ENCODE results near the gene DIDO1. TPM values are rescaled to one million over a fixed set of nuclear protein-coding genes. Genes with fewer than 3 reads are reported as not detected.

DIDO1 gene
- total and polyA plus RNA-seq, 2 of the 13 experiments (the other 11 are each of a cell fraction or from before 2014, with no cell fraction given): 75.0 to 75.1 TPM

- TF ChIP-seq ZNF788 (CRISPR knock-in tag; IDR thresholded peaks at IDR 0.05; ENCODE audit: borderline replicate concordance) (peak; percentile 99), CBFB (CRISPR knock-in tag; IDR thresholded peaks at IDR 0.05) (peak; percentile 65; the same call in 1 of the 2 replicates), HNF1A (IDR thresholded peaks at IDR 0.05; ENCODE audit: low read depth) (no peak), HNF1A (CRISPR knock-in tag; IDR thresholded peaks at IDR 0.05; ENCODE audit: borderline replicate concordance) (peak; percentile 64; the same call in 1 of the 2 replicates), IRF1 (CRISPR knock-in tag; IDR thresholded peaks at IDR 0.05; ENCODE audit: low read depth) (no peak), ATRX (CRISPR knock-in tag; IDR thresholded peaks at IDR 0.05; ENCODE audit: borderline replicate concordance) (no peak), HOXA3 (CRISPR knock-in tag; IDR thresholded peaks at IDR 0.05) (peak; percentile 93), ZXDC (CRISPR knock-in tag; IDR thresholded peaks at IDR 0.05) (peak; percentile 69; the same call in 1 of the 2 replicates), TEAD3 (CRISPR knock-in tag; optimal IDR thresholded peaks at IDR 0.05; ENCODE audit: borderline replicate concordance) (peak; percentile 91), ATF3 (CRISPR knock-in tag; IDR thresholded peaks at IDR 0.05) (peak; percentile 69; the same call in 1 of the 2 replicates), MAX (IDR thresholded peaks at IDR 0.05) (peak; percentile 99), KDM2A (CRISPR knock-in tag; IDR thresholded peaks at IDR 0.05; ENCODE audit: borderline replicate concordance, low read depth) (peak; percentile 92), PHF5A (CRISPR knock-in tag; IDR thresholded peaks at IDR 0.05; ENCODE audit: low read depth, unreplicated experiment) (peak; percentile 96), SOX5 (CRISPR knock-in tag; IDR thresholded peaks at IDR 0.05; ENCODE audit: borderline replicate concordance) (peak; percentile 70), ATF7 (IDR thresholded peaks at IDR 0.05) (no peak), ATF7 (CRISPR knock-in tag; IDR thresholded peaks at IDR 0.05) (peak; percentile 84; the same call in 1 of the 2 replicates), SP1 (IDR thresholded peaks at IDR 0.05) (no peak), SP1 (CRISPR knock-in tag; IDR thresholded peaks at IDR 0.05) (peak; percentile 95), ZSCAN21 (CRISPR knock-in tag; IDR thresholded peaks at IDR 0.05; ENCODE audit: borderline replicate concordance) (peak; percentile 96), ZNF770 (CRISPR knock-in tag; IDR thresholded peaks at IDR 0.05) (peak; percentile 40; the same call in 1 of the 2 replicates)
Measured at GRCh38 chr20:62952373-62952967, 26.2 kb upstream of the DIDO1 start, which contains the start of gene SLC17A9 (continued).

All from HepG2 (cell line).